Astrocyte (in vitro differentiated cells and primary cell): Measurements from ENCODE around the gene DSTN. TPM values are rescaled to one million over a fixed set of nuclear protein-coding genes. Genes with fewer than 3 reads are reported as not detected.

Source experiments
- DNase-seq: peaks from one replicate; pipeline ENCODE4 v3.0.0-alpha.2; 2010; ENCODE audit warnings: low read depth
- FAIRE-seq: peaks from 2 replicates; lab custom pipeline; 2011; peaks lifted over from hg19 to GRCh38; lab: Jason Lieb, UNC
- H2AFZ ChIP-seq: 2 replicates; pipeline ENCODE4 v1.6.0; 2012; ENCODE audit warnings: low read depth, low read length, inconsistent platforms
- H3K27ac ChIP-seq: 2 replicates; pipeline ENCODE4 v1.5.1; 2011; ENCODE audit warnings: low read depth, low read length, inconsistent platforms
- H3K27me3 ChIP-seq: 2 replicates; pipeline ENCODE4 v1.6.0; 2011; ENCODE audit warnings: low read length, inconsistent platforms; ENCODE audit not compliant: insufficient read depth
- H3K36me3 ChIP-seq: 2 replicates; pipeline ENCODE4 v1.5.1; 2011; ENCODE audit warnings: low read length, inconsistent platforms; ENCODE audit not compliant: insufficient read depth
- H3K4me1 ChIP-seq: 2 replicates; pipeline ENCODE4 v1.5.1; 2011; ENCODE audit warnings: low read length, inconsistent platforms; ENCODE audit not compliant: insufficient read depth
- H3K4me2 ChIP-seq: 2 replicates; pipeline ENCODE4 v1.6.0; 2012; ENCODE audit warnings: low read length, inconsistent platforms
- H3K4me3 ChIP-seq: 2 replicates; pipeline ENCODE4 v1.5.1; 2011; ENCODE audit warnings: low read depth, mild to moderate bottlenecking, low read length, inconsistent platforms; ENCODE audit not compliant: insufficient read depth
- H3K79me2 ChIP-seq: 2 replicates; pipeline ENCODE4 v1.6.0; 2012; ENCODE audit warnings: mild to moderate bottlenecking, low read length, inconsistent platforms; ENCODE audit not compliant: insufficient read depth
- H3K9ac ChIP-seq: 2 replicates; pipeline ENCODE4 v1.6.0; 2012; ENCODE audit warnings: mild to moderate bottlenecking, low read length, inconsistent platforms
- H3K9me3 ChIP-seq: 2 replicates; pipeline ENCODE4 v1.5.1; 2012; ENCODE audit warnings: low read depth, mild to moderate bottlenecking, low read length, inconsistent platforms; ENCODE audit not compliant: insufficient read depth
- H4K20me1 ChIP-seq: 2 replicates; pipeline ENCODE4 v1.6.0; 2012; ENCODE audit warnings: low read length, inconsistent platforms; ENCODE audit not compliant: insufficient read depth
- H3K27ac Mint-ChIP-seq: one replicate; pipeline ENCODE4 v1.8.0; 2021; ENCODE audit warnings: mild to moderate bottlenecking, mixed read lengths; ENCODE audit not compliant: unreplicated experiment
- H3K27me3 Mint-ChIP-seq: one replicate; pipeline ENCODE4 v1.8.0; 2021; ENCODE audit warnings: low read depth, mixed read lengths; ENCODE audit not compliant: unreplicated experiment
- H3K36me3 Mint-ChIP-seq: one replicate; pipeline ENCODE4 v1.8.0; 2021; ENCODE audit warnings: low read depth, mixed read lengths; ENCODE audit not compliant: unreplicated experiment
- H3K4me1 Mint-ChIP-seq: one replicate; pipeline ENCODE4 v1.8.0; 2021; ENCODE audit warnings: low read depth, mixed read lengths; ENCODE audit not compliant: unreplicated experiment
- H3K4me3 Mint-ChIP-seq: one replicate; pipeline ENCODE4 v1.8.0; 2021; ENCODE audit warnings: mild to moderate bottlenecking, moderate library complexity, mixed read lengths; ENCODE audit not compliant: unreplicated experiment
- H3K9me3 Mint-ChIP-seq: one replicate; pipeline ENCODE4 v1.8.0; 2021; ENCODE audit warnings: mild to moderate bottlenecking, mixed read lengths; ENCODE audit not compliant: unreplicated experiment
- CTCF ChIP-seq: IDR thresholded peaks from 2 replicates; pipeline ENCODE4 v1.5.1; 2011; ENCODE audit warnings: low read depth, mild to moderate bottlenecking, inconsistent platforms, low read length, moderate library complexity; ENCODE audit not compliant: insufficient read depth
- EZH2 ChIP-seq: IDR thresholded peaks from 2 replicates; pipeline ENCODE4 v1.6.1; 2012; ENCODE audit warnings: mild to moderate bottlenecking, low read length, inconsistent platforms; ENCODE audit not compliant: insufficient read depth
- total RNA-seq: library from RNA; stranded (reverse); gene quantifications from 2 replicates; pipeline ENCODE4 v1.2.1, GENCODE V29; 2021

Gene DSTN
- total RNA-seq, 1 donor from 2014 or later, result 552 TPM

GRCh38 chr20:17605131-17605660 is 35.3 kb downstream of the DSTN start:
- FAIRE-seq (no peak), DNase-seq (no peak)
- Mint-ChIP-seq H3K27ac (no peak overlapping the region), H3K27me3 (no peaks in the 10 kb centered on the region), H3K4me1 (peaks cover 36% of the 10 kb centered on the region), H3K9me3 (no peaks in the 10 kb centered on the region), H3K36me3 (peaks cover 10% of the 10 kb centered on the region), H3K4me3 (no peak overlapping the region)
- Histone ChIP-seq H4K20me1 (peaks cover 97% of the 10 kb centered on the region), H3K27me3 (no peaks in the 10 kb centered on the region), H3K79me2 (peaks cover 79% of the 10 kb centered on the region), H3K9me3 (no peaks in the 10 kb centered on the region), H3K27ac (no peak overlapping the region), H3K9ac (no peak overlapping the region), H3K36me3 (peaks cover 58% of the 10 kb centered on the region), H3K4me2 (no peak overlapping the region), H3K4me1 (no peaks in the 10 kb centered on the region), H3K4me3 (no peak overlapping the region), H2AFZ (no peak overlapping the region)
- TF ChIP-seq CTCF, result no peak
- no peak for TF ChIP-seq EZH2

GRCh38 chr20:17606001-17606400 is 36.1 kb downstream of the DSTN start:
- no peak overlapping the region for H3K9ac ChIP-seq
- H4K20me1 ChIP-seq, result peaks cover 98% of the 10 kb centered on the region
- TF ChIP-seq CTCF (no peak), EZH2 (no peak)
- H3K4me3 ChIP-seq, result no peak overlapping the region
- no peaks in the 10 kb centered on the region for H3K27me3 ChIP-seq
- H3K9me3 Mint-ChIP-seq, result no peaks in the 10 kb centered on the region
- peaks cover 71% of the 10 kb centered on the region for H3K79me2 ChIP-seq
- H3K27ac Mint-ChIP-seq, result no peak overlapping the region
- H3K4me1 ChIP-seq, result no peaks in the 10 kb centered on the region
- FAIRE-seq (no peak), DNase-seq (no peak)
- H3K27me3 Mint-ChIP-seq, result no peaks in the 10 kb centered on the region
- peaks cover 29% of the 10 kb centered on the region for H3K4me1 Mint-ChIP-seq
- no peak overlapping the region for H3K4me3 Mint-ChIP-seq
- H2AFZ ChIP-seq, result no peak overlapping the region
- H3K27ac ChIP-seq, result no peak overlapping the region
- H3K9me3 ChIP-seq, result no peaks in the 10 kb centered on the region
- H3K36me3 ChIP-seq, result peaks cover 58% of the 10 kb centered on the region
- peaks cover 7% of the 10 kb centered on the region for H3K36me3 Mint-ChIP-seq
- H3K4me2 ChIP-seq, result no peak overlapping the region

- H3K36me3 Mint-ChIP-seq, result peaks cover 2% of the 10 kb centered on the region
- Histone ChIP-seq H2AFZ (no peak overlapping the region), H3K4me3 (no peak overlapping the region), H3K27me3 (no peaks in the 10 kb centered on the region), H3K79me2 (peaks cover 42% of the 10 kb centered on the region), H3K9ac (no peak overlapping the region), H3K9me3 (no peaks in the 10 kb centered on the region), H4K20me1 (peaks cover 97% of the 10 kb centered on the region), H3K27ac (no peak overlapping the region), H3K4me1 (peaks cover 13% of the 10 kb centered on the region), H3K36me3 (peaks cover 45% of the 10 kb centered on the region), H3K4me2 (no peak overlapping the region)
- FAIRE-seq, result no peak
- no peak for DNase-seq
- H3K27ac Mint-ChIP-seq, result peak overlapping the region; percentile 87
- peaks cover 22% of the 10 kb centered on the region for H3K4me1 Mint-ChIP-seq
- H3K27me3 Mint-ChIP-seq, result no peaks in the 10 kb centered on the region
- no peaks in the 10 kb centered on the region for H3K9me3 Mint-ChIP-seq
- TF ChIP-seq CTCF, result no peak
- no peak for TF ChIP-seq EZH2
- no peak overlapping the region for H3K4me3 Mint-ChIP-seq
These were observed 39.0 kb downstream of the DSTN start for GRCh38 chr20:17608701-17609497.
